NCI-H2081 treated with DMSO at 0.1 percent for 48 hours (cell line): ENCODE measurements around the gene SH3BGRL2.
"Not testable (repeated sequence)": the region's sequence is repeated elsewhere in the genome, so short reads cannot be mapped to it uniquely, and the experiment has no call there.

Source experiments
- DNase-seq: peaks from one replicate; lab custom pipeline; 2025; lab: John Stamatoyannopoulos, UW

SH3BGRL2 gene

GRCh38 chr6:79614326-79615305 is 16.5 kb upstream of the SH3BGRL2 start:
- no peak for DNase-seq

DNA sequence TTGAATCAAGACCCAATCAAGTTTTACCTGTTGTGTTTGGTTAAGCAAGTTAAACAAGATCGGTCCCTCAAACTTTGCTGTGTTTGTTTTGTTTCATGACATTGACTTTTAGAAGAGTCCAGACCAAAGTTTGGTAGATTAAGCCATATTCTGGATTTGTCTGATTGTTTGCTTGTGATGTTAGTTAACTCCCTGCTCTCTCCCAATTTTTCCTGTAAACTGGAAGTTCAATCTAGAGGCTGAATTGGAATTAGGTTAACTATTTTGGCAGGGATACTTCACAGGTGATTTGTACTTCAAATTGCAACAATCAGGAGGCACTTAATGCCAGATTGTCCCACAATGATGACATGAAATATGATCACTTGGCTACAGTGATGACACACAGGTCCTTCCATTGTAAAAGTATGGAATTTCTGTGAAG is 13.6 kb upstream of the SH3BGRL2 start:
- DNase-seq, result no peak

- not testable (repeated sequence) for DNase-seq
Observed at GRCh38 chr6:79618425-79618824, 12.7 kb upstream of the SH3BGRL2 start.

DNA sequence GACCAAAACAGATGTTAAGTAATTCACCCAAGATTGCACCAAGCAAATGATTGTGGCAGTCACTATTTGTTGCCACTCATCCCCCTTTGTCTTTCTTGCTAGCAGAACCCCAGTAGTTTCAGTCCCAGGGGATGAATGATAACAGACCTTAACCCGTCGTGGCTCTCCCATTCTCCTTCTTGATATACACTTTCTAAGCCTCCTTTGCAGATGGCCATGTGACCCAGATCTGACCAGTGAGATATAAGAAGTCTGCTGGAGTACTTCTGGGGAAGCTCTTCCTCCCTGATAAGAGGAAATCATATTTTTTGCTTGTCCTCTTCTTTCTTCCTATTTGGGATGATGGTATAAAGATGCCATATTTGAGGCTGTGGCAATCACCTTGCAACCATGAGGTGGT is 9.6 kb upstream of the SH3BGRL2 start:
- no peak for DNase-seq

DNA sequence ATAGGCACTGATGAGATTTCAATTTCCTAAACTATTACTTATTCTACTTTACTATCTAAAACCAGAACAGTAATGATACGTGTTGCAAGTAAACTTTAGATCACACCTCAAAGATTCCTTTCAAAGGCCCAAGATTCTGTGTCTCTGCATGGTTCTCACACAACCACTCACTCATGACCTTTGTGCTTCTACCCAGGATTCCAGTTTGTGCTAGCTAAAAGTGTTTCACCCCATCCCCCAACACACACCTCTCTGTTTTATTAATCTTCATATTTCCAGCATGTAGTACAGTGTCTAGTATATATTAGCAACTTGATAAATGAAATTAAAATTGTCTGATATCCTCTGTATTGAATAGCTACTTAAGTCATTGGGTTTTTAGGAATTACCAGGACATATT is 8.8 kb upstream of the SH3BGRL2 start:
- no peak for DNase-seq

- no peak for DNase-seq
Observed at GRCh38 chr6:79623106-79623505, 8.0 kb upstream of the SH3BGRL2 start.

GRCh38 chr6:79625746-79626145 is 5.4 kb upstream of the SH3BGRL2 start:
- DNase-seq, result no peak

DNA sequence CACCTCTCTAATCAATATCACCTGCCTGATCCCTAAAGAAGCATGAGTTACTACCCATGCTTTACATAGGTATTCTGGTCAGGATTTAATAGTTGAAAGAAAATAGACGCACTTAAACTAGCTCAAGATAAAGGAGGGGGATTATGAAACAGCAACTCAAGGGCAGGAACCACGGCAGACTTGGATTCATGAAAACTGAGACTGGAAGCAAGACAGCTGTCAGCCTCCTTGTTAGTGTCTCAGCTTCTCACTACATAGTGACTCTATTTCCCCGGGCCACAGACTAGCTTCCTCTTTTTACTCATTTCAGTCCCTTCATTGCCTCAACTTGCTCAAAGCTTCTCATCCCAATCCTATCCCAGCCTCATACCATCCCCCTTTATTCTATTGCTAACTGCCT is 4.3 kb upstream of the SH3BGRL2 start:
- DNase-seq, result no peak

DNA sequence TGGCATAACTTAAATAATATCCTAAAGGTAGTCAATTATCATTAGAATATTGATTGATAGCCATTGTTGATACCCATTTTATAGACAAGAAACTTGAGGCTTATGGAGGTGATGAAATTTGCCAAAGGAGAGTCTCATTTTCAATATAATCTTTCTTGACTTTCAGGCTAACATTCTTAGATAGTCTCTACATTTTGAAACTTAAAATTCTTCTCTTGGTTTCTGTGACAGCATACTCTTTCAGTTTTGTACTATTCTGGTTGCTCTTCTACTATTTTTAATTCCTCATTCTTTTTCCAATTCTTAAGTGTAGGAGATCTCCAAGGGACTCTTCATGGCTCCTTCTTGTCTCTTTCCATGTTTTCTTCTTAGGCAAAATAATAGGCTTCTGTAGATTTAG is 3.7 kb upstream of the SH3BGRL2 start:
- DNase-seq, result no peak

DNA sequence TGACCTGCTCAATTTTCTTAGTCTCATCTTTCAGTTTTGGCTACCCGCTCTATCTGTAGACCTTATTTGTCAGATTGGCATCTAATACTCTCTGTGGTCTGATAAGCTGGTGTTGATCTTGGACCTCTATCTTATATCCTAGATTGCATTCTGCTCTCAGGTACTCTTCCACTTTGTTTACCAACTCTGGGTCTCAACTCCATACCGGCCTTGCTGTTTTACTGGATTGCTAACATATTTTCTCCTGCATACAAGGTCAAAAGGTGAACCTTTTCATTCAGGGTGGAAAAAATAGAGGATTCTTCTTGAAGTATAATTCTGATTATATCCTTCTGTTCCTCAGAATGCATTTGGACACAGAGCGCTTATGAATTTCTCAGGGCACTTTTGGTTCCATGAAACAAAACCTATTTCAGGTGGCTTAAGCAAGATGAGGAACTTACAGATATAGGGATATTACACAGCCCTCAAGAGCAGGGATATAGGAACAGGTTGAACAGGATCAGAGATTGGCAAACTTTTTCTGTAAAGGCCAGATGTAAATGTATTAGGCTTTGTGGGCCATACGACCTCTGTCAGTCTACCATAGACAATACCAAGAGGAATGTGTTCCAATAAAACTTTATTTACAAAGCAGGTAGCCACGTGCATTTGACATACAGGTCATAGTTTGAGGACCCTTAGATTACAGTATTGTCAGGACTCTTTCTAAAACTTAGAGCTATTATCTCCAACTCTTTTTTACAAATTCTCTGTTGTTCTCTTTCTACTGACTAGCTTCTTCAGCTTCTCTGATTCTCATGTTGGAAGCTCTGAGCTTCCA is 2.5 kb upstream of the SH3BGRL2 start:
- no peak for DNase-seq

GRCh38 chr6:79630380-79630882 is 698 bp upstream of the SH3BGRL2 start:
- DNase-seq, result no peak

GRCh38 chr6:79631693-79632172 is 604 bp downstream of the SH3BGRL2 start:
- no peak for DNase-seq

GRCh38 chr6:79632580-79632979 is 1.5 kb downstream of the SH3BGRL2 start:
- DNase-seq, result no peak

- no peak for DNase-seq
Observed at GRCh38 chr6:79634491-79635231, 3.5 kb downstream of the SH3BGRL2 start.

- no peak for DNase-seq
Observed at GRCh38 chr6:79635232-79635543, 4.1 kb downstream of the SH3BGRL2 start.

DNA sequence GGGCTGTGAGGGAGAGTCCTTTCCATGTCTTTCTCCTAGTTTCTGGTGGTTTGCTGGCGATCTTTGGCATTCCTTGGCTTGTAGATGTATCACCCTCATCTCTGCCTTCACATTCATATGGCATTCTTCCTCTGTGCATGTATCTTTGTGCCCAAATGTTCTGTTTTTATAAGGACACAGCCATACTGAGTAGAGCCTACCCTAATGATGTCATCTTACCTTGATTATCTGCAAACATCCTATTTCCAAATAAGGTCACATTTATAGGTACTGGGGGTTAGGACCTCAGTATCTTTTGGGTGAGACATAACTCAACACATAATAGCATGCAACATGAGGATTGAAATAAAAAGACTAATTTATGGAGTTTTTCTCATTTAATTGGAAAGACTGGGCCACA is 5.5 kb downstream of the SH3BGRL2 start:
- no peak for DNase-seq

DNA sequence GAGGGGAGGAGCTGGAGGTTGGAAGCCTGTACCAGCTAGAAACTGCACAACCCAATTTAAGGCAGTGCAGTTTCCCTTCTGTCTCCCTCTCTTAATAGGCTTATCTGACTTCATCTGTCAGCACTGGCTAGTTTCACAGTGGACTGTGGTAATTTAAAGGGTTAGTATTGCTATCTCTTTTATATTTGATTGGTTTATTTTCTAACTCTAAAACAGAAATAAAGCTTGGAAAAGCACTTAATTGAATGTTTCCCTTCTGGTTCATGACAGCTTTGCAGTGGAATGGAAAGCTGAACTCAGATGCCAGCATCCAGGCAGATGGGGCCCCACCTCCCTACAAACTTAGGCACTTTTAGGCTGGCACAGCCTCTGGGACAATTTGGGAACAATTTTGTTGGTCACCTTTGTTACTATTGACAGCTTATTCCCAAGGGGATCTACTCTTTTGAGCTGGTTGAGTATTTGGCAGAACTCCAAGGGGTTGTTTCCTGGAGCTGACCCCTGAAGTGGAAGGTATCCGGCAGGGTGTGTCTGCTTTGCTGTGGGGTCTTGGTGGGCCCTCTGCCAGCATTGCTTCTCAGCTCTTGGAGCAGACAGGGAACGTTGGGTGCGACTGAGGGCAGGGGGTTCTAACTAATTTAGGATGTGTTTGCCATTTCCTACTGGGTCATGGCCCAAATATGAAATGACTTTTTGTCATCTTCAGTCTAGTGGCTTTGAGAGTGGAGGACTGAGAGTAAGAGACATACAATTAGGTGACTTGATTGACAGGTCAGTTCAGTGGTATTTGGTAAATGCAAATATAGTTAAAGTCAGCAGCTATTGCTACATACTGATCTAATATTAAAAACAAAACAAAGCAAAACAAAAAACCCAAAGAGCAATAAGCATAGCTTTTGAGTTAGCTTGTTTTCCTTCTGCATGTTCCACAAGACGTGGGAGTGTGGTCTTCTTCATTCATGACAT is 9.3 kb downstream of the SH3BGRL2 start:
- DNase-seq, result no peak

GRCh38 chr6:79646006-79646405 is 14.9 kb downstream of the SH3BGRL2 start:
- no peak for DNase-seq

- no peak for DNase-seq
Observed at GRCh38 chr6:79646561-79646960, 15.4 kb downstream of the SH3BGRL2 start.

GRCh38 chr6:79647741-79648140 is 16.6 kb downstream of the SH3BGRL2 start:
- no peak for DNase-seq

GRCh38 chr6:79648328-79648727 is 17.2 kb downstream of the SH3BGRL2 start:
- DNase-seq, result no peak
